Kidney capillary endothelial cell (primary cell): ENCODE measurements around the gene HIF1A.
A peak's percentile ranks its signal among the peaks of the same experiment; 100 is the strongest.
"Not testable (repeated sequence)": the region's sequence is repeated elsewhere in the genome, so short reads cannot be mapped to it uniquely, and the experiment has no call there.

ENCODE experiments used
- DNase-seq: peaks from one replicate; pipeline ENCODE4 v3.0.0-alpha.2; 2018; ENCODE audit warnings: low spot score

HIF1A gene

DNA sequence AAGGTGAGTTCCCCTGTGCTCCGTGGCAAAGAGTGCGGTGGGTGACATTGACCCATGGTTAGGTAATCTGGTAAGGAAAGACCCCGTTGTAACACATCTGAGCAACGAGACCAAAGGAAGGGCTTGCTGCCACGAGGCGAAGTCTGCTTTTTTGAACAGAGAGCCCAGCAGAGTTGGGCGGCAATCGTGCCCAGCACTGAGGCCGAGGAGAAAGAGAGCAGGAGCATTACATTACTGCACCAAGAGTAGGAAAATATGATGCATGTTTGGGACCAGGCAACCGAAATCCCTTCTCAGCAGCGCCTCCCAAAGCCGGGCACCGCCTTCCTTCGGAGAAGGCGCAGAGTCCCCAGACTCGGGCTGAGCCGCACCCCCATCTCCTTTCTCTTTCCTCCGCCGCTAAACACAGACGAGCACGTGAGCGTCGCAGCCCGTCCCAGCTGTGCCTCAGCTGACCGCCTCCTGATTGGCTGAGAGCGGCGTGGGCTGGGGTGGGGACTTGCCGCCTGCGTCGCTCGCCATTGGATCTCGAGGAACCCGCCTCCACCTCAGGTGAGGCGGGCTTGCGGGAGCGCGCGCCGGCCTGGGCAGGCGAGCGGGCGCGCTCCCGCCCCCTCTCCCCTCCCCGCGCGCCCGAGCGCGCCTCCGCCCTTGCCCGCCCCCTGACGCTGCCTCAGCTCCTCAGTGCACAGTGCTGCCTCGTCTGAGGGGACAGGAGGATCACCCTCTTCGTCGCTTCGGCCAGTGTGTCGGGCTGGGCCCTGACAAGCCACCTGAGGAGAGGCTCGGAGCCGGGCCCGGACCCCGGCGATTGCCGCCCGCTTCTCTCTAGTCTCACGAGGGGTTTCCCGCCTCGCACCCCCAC is at the start of gene HIF1A:
Gene HIF1A (plus strand): TSS at position 684 of the 865 bp plus-strand sequence. CDS start 292 bp downstream, outside the sequence.
- DNase-seq: peak; percentile 97

DNA sequence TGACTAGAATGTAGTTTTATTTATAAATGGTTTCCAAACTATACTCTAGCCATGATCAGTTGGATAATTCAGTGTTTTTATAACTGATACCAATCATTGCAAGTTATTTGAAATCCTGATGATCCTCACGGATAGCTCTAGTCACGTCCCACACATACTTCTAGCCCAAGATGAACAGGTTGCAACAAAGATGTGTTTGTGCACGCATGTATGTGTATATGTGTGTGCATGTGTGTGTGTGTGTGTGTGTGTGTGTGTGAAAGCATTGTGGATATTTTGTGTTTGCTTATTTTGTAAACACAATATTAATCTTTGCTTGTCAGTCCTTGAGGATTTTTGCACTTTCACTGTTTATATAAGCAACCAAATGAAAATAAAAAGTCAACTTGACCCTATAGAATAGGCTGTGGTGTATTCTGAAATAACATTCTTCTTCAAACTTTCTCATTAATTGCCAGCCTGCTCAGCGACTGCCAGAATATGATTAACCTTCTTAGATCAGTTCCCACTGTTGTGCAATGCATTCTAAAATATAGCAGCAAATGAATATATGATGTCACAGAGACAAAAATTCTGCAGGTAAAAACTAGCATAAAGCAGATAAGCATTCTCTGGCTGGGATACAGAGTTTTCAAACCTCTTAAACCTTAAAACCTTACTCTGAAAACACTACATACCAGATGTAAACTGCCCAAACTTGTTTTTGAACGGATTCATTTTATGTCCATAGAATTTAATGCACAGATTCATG is 48.8 kb upstream of the HIF1A start:
- DNase-seq: no peak

DNA sequence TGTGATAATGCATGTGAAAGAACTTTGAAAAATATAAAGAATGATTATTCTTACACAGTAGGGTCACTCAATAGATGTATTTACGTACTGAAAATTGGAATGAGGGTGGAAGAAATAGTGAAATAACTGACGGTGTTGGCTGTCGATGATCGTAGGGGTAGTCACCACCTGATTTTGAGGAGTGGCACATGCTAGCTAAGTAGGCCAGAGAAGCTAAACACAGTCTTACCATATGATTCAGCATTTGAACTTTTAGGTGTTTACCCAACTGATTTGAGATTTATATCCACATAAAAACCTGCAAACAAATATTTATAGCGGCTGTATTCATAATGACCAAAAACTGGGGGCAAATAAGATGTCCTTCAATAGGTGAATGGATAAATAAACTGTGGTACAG is 47.6 kb upstream of the HIF1A start:
- no peak for DNase-seq

DNA sequence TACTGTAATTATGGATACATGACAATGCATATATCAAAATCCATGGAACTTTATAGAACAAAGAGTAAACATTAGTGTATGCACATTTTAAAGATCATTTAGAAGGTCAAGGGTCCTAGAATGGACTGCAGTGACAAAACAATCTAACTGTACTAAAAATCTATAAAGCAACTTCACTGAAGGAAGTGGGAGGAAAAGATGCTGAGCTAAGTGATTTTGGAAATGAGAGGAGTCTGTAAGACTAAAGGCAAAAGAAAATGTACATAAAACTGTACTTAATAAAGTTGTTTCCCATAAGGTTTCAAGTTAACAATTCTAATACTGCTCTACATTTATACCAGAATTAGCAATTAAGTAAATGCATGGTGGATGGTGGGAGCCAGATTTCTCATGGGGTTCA is 46.9 kb upstream of the HIF1A start:
- DNase-seq: no peak

DNA sequence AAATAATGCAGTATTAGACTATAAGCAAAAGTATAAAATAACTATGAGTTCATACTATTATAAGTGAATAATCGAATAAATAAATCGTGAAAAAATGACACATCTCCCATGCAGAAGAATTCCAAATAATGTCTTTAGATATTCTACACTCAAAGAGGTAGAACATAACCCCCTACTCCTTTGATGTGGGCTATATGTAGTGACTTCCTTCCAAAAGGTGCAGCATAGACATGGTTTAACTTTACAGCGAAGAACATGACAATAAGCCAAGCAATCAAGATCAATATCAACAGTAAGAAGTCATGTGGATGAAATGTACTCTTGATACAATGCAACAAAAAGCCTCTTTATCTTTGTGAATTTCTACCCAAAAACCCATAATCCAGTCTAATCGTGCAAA is 46.0 kb upstream of the HIF1A start:
- no peak for DNase-seq

DNA sequence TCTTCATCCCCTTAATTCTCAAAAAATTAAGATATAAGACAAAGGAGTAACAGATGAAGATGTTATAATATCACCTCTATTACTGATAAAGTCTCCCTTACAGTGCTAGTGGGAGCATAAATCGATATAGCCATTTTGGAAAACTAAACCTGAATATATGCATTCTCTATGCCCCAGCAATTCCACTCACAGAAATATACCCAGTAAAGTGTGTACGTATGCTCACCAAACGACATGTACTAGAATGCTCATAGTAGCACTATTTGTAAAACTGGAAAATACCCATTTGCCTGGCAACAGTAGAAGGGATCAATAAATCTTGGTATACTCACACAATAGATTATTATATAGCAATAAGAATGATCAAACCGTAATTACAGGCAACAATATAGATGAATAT is 44.0 kb upstream of the HIF1A start:
- DNase-seq: no peak

DNA sequence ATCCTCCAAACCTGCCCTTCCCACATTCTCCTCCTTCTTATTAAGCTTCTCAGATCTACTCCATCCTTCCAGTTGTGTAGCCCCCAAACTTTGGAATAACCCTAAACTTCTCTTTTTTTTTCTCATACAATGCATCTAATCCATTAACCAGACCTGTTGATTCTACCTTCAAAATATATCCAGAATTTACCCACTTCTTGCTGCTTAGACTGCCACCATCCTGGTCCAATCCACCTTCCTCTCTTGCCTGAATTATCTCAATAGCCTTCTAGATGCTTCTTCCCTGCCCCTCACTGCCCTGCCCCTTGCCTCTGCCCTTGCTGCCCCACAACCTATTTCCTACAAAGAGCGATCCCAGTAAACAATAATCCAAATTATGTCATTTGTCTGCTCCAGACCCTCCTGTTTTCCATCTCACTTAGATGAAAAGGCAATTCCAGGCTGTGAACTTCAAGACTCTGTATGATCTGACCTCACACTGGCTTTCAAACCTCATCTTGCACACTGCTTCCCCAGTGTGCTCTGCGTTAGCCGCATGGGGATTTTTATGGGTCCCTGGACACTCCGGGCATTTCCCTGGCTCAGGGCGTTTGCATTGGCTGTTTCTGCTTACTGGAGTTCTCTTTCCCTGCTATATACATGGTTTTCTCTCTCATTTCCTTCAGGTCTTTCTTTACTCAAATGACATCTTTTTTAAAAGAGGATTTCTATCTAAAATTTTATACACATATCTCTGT is 42.6 kb upstream of the HIF1A start:
- no peak for DNase-seq

DNA sequence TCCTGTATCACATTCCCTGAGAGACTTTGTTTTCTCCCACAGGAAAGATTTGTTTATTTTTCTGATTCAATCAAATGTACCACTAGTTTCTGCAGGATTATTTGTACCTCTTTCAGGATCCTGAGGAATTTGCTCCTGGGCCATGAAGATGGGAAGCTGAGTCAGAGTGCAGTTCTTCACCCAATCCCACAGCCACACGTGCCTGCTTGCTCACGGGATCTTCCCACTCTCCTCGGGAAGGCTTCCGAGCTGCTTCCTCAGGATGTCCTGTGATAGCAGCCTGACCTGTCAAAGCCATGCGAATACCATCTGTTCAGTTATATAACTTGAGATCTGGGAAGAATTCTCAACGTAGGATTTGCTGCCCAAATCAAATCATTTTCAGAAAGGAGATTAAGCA is 41.8 kb upstream of the HIF1A start:
- DNase-seq: peak; percentile 86

DNA sequence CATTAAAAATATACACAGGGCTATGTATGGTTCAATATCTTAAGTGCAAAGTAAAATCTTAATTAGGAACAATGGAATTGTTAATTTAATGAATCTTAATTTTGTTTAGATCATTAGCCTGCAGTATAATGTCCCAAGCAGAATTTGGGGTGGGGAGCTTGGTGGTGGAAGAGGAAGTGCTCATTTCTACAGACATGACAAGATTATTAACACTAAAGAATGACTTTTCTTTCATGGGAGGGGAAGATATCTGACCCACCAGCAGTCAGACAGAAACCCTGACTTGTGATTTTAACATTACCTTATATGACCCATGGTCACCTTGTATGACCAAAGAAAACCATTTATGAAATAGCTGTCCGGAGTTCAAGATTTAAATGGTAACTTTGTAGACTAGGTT is 41.3 kb upstream of the HIF1A start:
- DNase-seq: no peak

DNA sequence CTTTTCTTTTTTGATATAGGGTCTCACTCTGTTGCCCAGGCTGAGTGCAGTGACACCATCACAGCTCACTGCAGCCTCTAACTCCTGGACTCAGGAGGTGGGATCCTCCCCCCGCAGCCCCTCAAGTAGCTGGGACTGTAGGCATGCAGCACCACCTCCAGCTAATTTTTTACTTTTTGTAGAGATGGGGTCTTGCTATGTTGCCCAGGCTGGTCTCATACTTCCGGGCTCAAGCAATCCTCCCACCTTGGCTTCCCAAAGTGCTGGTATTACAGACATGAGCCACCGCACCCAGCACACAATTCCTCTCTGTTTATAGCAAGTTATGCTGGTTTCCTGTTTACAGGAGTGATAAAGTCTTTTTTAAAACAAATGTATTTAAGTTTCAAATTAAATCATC is 39.5 kb upstream of the HIF1A start:
- DNase-seq: no peak

DNA sequence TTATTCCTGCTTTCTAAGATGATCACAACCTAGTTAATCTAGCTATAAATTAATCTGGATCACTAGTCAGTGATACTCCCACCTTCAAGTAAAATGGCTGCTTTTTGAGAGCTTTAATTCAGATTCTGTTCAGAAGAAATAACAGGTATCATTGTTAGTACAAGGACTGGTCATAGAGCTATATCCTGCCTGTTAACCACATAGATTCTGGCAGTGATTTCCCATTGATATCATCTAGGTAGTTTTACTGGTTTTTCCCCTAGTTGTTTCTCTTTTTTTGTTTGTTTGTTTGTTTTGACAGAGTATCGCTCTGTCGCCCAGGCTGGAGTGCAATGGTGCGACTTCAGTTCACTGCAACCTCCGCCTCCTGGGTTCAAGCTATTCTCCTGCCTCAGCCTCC is 39.0 kb upstream of the HIF1A start:
- no peak for DNase-seq

DNA sequence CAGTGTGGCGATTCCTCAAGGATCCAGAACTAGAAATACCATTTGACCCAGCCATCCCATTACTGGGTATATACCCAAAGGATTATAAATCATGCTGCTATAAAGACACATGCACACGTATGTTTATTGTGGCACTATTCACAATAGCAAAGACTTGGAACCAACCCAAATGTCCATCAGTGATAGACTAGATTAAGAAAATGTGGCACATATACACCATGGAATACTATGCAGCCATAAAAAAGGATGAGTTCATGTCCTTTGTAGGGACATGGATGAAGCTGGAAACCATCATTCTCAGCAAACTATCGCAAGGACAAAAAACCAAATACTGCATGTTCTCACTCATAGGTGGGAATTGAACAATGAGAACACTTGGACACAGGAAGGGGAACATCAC is 37.2 kb upstream of the HIF1A start:
- not testable (repeated sequence) for DNase-seq

DNA sequence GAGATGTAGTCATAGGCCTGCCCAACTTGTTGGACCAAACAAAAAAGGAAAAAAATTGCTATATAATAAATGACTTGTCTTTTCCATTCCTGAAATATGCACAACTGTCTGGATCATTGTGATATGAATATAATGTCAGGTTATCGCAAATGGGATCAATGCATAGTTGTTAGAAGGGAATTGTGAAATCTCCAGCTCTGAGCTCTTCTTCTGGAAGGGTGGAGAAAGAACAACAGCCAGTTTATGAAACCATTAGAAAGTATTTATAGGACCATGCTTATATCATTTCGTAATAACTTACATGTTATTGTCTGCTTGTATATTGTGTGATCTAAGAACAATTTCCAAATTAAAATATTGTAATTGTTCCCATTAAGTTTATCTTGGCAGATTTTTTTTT is 35.7 kb upstream of the HIF1A start:
- DNase-seq: no peak

DNA sequence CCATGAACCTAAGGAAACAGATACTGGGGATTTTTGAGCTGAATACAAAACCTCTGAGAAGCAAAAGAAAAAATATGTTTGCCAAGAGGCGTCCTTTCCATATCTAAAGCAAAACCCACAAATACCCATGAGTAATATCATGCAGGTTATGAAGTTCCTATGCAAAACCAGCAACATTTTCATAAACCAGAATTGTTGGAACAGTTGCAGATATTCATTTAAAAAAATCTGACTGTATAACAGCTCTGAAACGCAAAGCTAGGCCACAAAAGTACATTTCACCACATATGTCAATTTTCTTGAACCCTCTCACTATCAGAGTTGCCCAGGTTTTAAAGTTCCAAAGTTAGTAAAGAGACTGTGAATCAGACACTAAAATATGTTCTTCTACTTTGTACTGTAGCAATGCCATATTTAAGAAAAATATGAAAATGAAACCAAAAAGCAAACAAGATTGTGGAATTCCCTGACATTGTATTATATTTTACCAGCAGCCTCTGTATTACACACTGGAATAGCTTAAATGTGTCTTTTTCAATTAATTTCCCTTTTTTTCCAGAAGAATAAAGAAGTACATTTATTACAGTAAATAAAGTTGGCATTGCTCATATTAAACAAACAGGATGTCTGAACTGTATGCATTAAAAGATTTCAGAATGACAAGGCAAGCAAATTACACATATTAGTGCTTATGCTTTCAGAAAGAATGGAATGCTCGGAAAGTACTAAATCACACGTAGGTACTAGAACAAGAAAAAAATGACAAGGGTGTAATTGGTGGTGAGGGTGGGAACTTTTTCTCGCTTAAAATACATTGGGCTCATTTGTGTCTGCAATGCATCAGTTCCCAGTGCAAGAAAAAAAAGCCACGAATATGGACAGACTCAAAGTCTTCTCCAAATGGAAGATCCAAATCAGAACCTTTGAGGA is 33.6 kb upstream of the HIF1A start:
- peak; percentile 11 for DNase-seq

DNA sequence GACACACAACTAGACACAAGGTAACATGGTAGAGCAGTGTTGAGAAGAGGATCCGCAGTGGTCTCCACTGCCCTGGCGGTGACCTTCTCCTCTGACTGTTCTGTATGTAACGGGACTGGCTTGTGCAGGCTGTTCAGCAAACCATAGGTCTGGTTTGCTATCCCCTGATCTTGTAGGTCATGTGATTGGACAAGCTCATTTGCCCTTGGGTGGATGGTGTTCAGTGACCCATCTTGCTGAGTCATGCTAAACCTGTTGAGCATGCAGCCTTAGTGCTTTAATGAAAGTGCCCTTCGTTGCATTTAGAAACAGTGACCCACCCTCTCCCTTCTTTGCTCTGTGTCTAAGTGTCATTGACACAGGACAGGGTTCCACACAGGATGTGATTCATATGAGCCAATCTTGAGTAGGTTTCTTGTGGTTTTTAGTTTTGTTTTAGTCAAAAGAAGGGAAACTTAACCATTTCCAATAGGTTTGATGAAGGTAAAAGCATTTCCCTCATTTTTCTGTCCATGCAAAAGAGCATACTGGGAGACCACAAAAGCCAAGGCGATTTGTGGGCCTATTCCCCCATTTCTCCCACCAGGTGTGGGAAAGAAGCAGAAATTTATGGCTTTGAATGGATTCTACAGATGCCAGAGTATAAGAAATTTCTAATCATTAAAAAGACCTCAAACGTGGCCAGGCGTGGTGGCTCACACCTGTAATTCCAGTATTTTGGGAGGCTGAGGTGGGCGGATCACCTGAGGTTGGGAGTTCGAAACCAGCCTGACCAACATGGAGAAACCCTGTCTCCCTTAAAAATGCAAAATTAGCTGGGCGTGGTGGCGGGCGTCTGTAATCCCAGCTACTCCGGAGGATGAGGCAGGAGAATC is 32.6 kb upstream of the HIF1A start:
- DNase-seq: peak; percentile 52

DNA sequence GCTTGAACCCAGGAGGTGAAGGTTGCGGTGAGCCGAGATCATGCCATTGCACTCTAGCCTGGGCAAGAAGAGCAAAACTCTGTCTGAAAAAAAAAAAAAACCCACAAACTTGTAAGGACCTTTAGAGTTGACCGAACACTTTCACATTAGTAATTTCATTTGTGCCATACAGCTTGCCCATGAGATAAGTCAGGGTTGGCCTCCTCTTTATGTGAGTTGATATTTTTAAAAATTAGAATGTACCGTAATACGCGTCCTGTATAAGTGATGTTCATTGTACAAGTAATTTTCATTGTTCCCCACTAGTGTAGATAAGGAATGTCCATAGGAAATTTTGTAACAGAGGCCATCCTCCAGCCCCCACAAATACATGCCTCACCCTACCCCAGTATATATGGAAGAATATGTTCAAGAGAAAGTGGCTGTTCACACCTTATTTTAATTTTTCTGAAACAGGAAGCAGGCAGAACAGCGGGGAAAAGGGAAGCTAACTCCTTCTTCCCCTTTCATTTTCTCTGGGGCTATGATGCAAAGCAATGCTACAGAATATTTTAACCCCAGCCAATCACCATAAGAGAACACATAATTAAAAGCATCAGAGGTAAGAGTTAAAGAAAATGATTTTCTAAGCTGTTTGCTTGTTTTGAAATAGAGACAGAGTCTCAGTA is 31.9 kb upstream of the HIF1A start:
- DNase-seq: no peak

DNA sequence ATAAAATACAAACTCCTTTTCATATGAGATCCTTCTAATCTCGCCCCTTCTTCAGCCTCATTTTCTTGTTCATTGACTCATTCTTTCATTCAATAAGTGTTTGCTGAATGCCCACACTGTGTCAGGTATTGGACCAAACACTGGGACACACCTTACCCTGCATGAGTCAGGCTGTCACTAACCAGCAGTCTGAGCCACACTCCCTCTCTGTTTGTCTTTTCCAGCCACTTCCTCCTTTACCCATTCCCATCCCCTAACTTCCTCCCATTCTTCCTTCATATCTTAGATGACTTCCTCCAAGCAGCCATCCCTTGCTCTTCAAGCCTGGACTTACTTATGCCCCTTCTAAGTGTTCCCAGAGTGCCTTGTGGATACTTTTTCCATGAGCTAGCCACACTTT is 27.0 kb upstream of the HIF1A start:
- DNase-seq: peak; percentile 16

DNA sequence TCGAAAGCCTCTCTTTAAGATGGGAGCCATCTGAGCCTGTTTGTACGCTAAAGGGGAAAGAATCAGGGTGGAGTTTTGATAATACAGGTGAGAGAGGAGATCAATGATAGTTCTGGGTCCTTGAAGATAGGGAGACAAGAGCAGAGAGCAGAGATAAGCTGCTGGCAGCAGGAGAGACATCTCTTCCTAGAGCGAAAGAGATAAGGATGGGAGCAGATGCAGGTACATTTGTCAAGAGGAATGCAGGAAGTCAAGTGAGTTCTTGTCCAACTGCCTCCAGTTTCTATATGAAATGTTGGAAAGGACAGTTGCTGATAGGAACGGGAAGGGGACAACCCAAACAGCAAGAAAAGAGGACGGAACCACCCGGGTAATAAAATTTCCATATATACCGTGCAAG is 24.7 kb upstream of the HIF1A start:
- no peak for DNase-seq

DNA sequence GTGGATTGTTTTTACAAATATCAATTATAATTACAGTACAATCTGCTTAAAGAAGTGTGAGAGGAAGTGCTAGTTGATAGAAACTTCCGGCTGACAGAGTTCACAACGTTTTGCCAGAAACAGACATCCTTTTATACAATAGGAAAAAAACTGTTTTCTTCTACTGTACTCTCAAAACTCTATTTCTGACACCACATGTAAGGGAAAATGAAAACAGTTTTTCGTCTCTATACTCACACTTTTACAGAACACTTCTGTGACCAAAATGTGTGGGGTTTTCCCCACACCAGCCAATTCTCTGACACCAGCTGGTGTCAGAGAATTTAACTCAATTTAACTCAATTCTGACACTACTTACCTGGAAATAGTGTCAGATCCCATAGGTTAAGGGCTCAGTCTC is 24.2 kb upstream of the HIF1A start:
- no peak for DNase-seq

DNA sequence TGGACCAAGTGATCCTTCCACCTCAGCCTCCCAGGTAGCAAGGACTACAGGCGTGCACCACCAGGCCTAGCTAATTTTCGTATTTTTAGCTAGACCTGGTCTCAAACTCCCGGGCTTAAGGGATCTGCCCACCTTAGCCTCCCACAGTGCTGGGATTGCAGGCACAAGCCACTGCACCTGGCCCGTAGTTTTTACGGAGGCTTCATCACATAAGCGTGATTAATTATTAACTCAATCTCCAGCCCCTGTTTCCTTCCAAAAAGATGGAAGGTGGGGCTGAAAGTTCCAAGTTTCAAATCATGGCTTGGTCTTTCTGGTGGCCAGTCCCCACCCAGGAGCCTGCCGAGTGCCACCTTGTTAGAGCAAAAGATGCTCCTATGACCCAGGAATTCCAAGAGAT is 22.5 kb upstream of the HIF1A start:
- DNase-seq: no peak
